MM.1S (cell line): ENCODE data around the gene ASB5.

Source experiments
- EZH2 ChIP-seq: fragments of 300-600 bp; sonication (generic); optimal IDR thresholded peaks from 2 replicates; pipeline ENCODE3; 2017; ENCODE audit warnings: low read depth, mild to moderate bottlenecking, antibody characterized with exemption, low read length, mixed read lengths
- EZH2phosphoT487 ChIP-seq: fragments of 300-600 bp; sonication (generic); IDR thresholded peaks from 2 replicates; pipeline ENCODE4 v1.6.1; 2018; ENCODE audit warnings: antibody characterized with exemption, low read length
- TF ChIP-seq, protein P1 (sequence below): fragments of 300-600 bp; sonication (generic); IDR thresholded peaks from 2 replicates; pipeline ENCODE4 v1.5.1; 2016; ENCODE audit warnings: antibody characterized with exemption, low read length, mixed read lengths

DNA sequence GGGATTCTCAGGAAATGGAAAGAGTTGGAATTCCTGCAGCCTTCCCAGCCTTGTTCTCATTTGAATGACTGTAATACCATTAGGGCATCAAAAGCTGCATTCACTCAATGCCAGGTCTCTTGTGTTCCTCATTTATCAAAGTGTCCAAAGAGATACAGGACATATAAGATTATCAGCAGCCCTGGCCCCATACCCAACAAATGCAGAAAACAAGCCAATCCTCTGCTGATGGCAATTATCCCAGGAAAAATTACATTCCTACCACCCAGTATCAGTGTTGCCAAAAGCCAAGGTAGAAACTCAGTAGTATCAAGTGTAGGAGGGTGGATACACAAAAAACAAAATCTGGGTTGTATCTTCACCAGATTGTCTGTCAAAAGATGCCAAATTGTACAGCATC, 18.5 kb upstream of the ASB5 start:
- TF ChIP-seq EZH2phosphoT487, result no peak
- TF ChIP-seq EZH2, result no peak
- TF ChIP-seq, protein P1, sequence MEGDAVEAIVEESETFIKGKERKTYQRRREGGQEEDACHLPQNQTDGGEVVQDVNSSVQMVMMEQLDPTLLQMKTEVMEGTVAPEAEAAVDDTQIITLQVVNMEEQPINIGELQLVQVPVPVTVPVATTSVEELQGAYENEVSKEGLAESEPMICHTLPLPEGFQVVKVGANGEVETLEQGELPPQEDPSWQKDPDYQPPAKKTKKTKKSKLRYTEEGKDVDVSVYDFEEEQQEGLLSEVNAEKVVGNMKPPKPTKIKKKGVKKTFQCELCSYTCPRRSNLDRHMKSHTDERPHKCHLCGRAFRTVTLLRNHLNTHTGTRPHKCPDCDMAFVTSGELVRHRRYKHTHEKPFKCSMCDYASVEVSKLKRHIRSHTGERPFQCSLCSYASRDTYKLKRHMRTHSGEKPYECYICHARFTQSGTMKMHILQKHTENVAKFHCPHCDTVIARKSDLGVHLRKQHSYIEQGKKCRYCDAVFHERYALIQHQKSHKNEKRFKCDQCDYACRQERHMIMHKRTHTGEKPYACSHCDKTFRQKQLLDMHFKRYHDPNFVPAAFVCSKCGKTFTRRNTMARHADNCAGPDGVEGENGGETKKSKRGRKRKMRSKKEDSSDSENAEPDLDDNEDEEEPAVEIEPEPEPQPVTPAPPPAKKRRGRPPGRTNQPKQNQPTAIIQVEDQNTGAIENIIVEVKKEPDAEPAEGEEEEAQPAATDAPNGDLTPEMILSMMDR, result no peak
